Right ventricle myocardium superior (tissue), 1 donor: ENCODE measurements around the gene COX7B2. TPM values are rescaled to one million over a fixed set of nuclear protein-coding genes. Genes with fewer than 3 reads are reported as not detected.

ENCODE experiments used
- ATAC-seq: fragments of 200-7000 bp; cut with Tn5 transposase; one replicate; pipeline ENCODE4 v1.9.1; 2020; ENCODE audit warnings: mild to moderate bottlenecking; ENCODE audit not compliant: poor library complexity
- DNase-seq: peaks from one replicate; pipeline ENCODE4 v3.0.0-alpha.2; 2020
- intact Hi-C: fragments of 100-400 bp; cut with DNase I; formaldehyde crosslinking; loops from one replicate; pipeline ENCODE4 v1.11.2; 2022
- long read RNA-seq: library from polyadenylated mRNA; unstranded; transcript quantifications from one replicate; pipeline ENCODE4 v2.0.0, GENCODE V29; 2021
- total RNA-seq: library from RNA; stranded (reverse); fragmentation: NEBNext Ultra II Directional; extraction: Animal tissue kit (Norgen Biotek cat#: 25700); gene quantifications from one replicate; pipeline ENCODE4 v1.2.1, GENCODE V29; 2021
- donor health status: DM: no; HTN: yes; CAD: no; lungs with severe emphysema.

The COX7B2 gene
- total RNA-seq = not detected
- long read RNA-seq = 0 reads

GRCh38 chr4:46909078-46909477 lies at the start of gene COX7B2:
TSS of gene COX7B2 (minus strand) at chr4:46909245. CDS start at chr4:46735192, 174,053 bp downstream.
- intact Hi-C loops = no loop called here
- DNase-seq (no peak), ATAC-seq (no peak)

- DNase-seq (no peak), ATAC-seq (no peak)
- intact Hi-C loops = no loop called here
Observed at GRCh38 chr4:46956451-46956850, 47.4 kb upstream of the COX7B2 start.

- intact Hi-C loops = no loop called here
- no peak for DNase-seq
- no peak for ATAC-seq
Observed at GRCh38 chr4:46955601-46956000, 46.6 kb upstream of the COX7B2 start.

- intact Hi-C loops = no loop called here
- ATAC-seq (no peak), DNase-seq (no peak)
Observed at GRCh38 chr4:46954643-46955042, 45.6 kb upstream of the COX7B2 start.

- intact Hi-C loops = no loop called here
- ATAC-seq = no peak
- DNase-seq = no peak
Observed at GRCh38 chr4:46953564-46953963, 44.5 kb upstream of the COX7B2 start.

GRCh38 chr4:46952451-46952850 lies 43.4 kb upstream of the COX7B2 start:
- no peak for ATAC-seq
- intact Hi-C loops = no loop called here

GRCh38 chr4:46950826-46951225 lies 41.8 kb upstream of the COX7B2 start:
- DNase-seq = no peak
- intact Hi-C loops = no loop called here
- no peak for ATAC-seq

More at GRCh38 chr4:46952451-46952850, 43.4 kb upstream of the COX7B2 start:
- no peak for DNase-seq

GRCh38 chr4:46949822-46950221 lies 40.8 kb upstream of the COX7B2 start:
- DNase-seq = no peak
- peak; percentile 36 for ATAC-seq
- intact Hi-C loops = no loop called here

- DNase-seq = no peak
- no peak for ATAC-seq
- intact Hi-C loops = no loop called here
Observed at GRCh38 chr4:46947541-46947940, 38.5 kb upstream of the COX7B2 start.

GRCh38 chr4:46946919-46947536 lies 38.0 kb upstream of the COX7B2 start:
- ATAC-seq (no peak), DNase-seq (no peak)
- intact Hi-C loops = no loop called here

- ATAC-seq (peak; percentile 71), DNase-seq (no peak)
- intact Hi-C loops = no loop called here
Observed at GRCh38 chr4:46945062-46945461, 36.0 kb upstream of the COX7B2 start.

- intact Hi-C loops = no loop called here
- no peak for ATAC-seq
Observed at GRCh38 chr4:46944345-46944744, 35.3 kb upstream of the COX7B2 start.

GRCh38 chr4:46937493-46937892 lies 28.4 kb upstream of the COX7B2 start:
- DNase-seq (no peak), ATAC-seq (no peak)
- intact Hi-C loops = loop anchor here (10.0 kb wide), 1 partner anchor 97 kb away; the partner anchor contains the start of gene GABRB1

More at GRCh38 chr4:46944345-46944744, 35.3 kb upstream of the COX7B2 start:
- no peak for DNase-seq

GRCh38 chr4:46934726-46935125 lies 25.7 kb upstream of the COX7B2 start:
- DNase-seq (no peak), ATAC-seq (no peak)
- intact Hi-C loops = loop anchor here (10.0 kb wide), 1 partner anchor 100 kb away; the partner anchor contains the start of gene GABRB1

GRCh38 chr4:46933686-46934085 lies 24.6 kb upstream of the COX7B2 start:
- intact Hi-C loops = loop anchor here (10.0 kb wide), 1 partner anchor 101 kb away; the partner anchor contains the start of gene GABRB1
- ATAC-seq = no peak
- no peak for DNase-seq

- peak; percentile 86 for ATAC-seq
- DNase-seq = no peak
Observed at GRCh38 chr4:46931981-46932380, 22.9 kb upstream of the COX7B2 start.

GRCh38 chr4:46930891-46931290 lies 21.8 kb upstream of the COX7B2 start:
- DNase-seq = no peak
- ATAC-seq = no peak
- intact Hi-C loops = loop anchor here (10.0 kb wide), 1 partner anchor 104 kb away; the partner anchor contains the start of gene GABRB1

More at GRCh38 chr4:46931981-46932380, 22.9 kb upstream of the COX7B2 start:
- intact Hi-C loops = loop anchor here (10.0 kb wide), 1 partner anchor 103 kb away; the partner anchor contains the start of gene GABRB1

GRCh38 chr4:46927201-46927600 lies 18.2 kb upstream of the COX7B2 start:
- intact Hi-C loops = no loop called here
- ATAC-seq (peak; percentile 71), DNase-seq (no peak)

GRCh38 chr4:46924789-46925529 lies 15.9 kb upstream of the COX7B2 start:
- ATAC-seq (no peak), DNase-seq (no peak)

GRCh38 chr4:46922205-46922604 lies 13.2 kb upstream of the COX7B2 start:
- DNase-seq (no peak), ATAC-seq (no peak)
- intact Hi-C loops = no loop called here

More at GRCh38 chr4:46924789-46925529, 15.9 kb upstream of the COX7B2 start:
- intact Hi-C loops = no loop called here
